Dermis microvascular lymphatic vessel endothelial cell (primary cell): ENCODE results near the gene SNED1. TPM values are rescaled to one million over a fixed set of nuclear protein-coding genes. Genes with fewer than 3 reads are reported as not detected.
"Not testable (repeated sequence)": the region's sequence is repeated elsewhere in the genome, so short reads cannot be mapped to it uniquely, and the experiment has no call there.

Source experiments
- DNase-seq, 2 donors: peaks; one replicate each; pipeline versions ENCODE4 v3.0.0 to v3.0.0-alpha.2; 2010; ENCODE audit warnings: low read depth in 2 of 2
- total RNA-seq: library from RNA; depleted of rRNA; stranded (reverse); fragments of >200 nt; gene quantifications from 2 replicates; pipeline ENCODE4 v1.2.1, GENCODE V29; 2014

Gene SNED1
- total RNA-seq, 1 donor from 2014 or later: 8.6 TPM

DNA sequence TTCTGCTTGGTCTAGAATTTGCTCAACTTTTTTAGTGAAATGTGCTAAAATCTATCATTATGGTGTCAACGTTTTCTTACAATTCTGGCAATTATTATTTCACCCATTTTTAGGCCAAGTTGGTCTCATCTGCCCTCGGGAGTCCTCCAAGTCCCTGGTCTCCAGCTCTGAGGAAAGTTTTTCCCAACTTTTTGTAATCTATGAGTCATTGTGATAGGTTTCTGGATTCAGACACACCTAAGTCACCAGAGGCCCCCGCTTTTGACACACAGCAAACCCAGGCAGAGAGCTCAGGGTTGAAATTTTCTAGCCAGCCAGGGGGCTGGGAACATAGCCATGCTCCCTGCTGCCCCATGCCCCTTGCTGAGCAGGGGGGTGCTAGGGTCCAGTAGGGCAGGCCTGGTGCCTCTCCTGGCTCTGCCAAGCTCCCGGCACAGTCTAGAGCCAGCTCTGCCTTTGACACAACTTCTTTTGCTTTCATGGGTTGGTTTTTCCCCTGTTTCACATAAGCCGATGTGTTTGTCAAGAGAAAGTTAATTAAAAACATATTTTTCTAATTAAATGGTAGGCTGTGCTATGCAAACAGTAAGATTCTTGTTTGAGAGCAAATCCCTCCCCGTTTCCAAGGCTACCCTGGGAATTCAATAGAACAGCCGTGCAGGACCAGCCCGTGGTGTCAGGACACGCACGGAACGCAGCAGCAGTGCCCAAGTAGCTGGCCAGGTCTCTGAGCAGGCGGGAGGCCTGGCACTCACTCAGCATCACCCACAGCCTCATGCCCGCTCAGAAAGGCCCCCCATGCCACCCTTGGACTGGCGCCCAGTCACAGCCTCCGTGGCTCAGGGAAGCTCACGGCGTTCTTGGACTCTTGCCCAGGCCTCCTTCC is 25.5 kb upstream of the SNED1 start:
- DNase-seq: no peak

DNA sequence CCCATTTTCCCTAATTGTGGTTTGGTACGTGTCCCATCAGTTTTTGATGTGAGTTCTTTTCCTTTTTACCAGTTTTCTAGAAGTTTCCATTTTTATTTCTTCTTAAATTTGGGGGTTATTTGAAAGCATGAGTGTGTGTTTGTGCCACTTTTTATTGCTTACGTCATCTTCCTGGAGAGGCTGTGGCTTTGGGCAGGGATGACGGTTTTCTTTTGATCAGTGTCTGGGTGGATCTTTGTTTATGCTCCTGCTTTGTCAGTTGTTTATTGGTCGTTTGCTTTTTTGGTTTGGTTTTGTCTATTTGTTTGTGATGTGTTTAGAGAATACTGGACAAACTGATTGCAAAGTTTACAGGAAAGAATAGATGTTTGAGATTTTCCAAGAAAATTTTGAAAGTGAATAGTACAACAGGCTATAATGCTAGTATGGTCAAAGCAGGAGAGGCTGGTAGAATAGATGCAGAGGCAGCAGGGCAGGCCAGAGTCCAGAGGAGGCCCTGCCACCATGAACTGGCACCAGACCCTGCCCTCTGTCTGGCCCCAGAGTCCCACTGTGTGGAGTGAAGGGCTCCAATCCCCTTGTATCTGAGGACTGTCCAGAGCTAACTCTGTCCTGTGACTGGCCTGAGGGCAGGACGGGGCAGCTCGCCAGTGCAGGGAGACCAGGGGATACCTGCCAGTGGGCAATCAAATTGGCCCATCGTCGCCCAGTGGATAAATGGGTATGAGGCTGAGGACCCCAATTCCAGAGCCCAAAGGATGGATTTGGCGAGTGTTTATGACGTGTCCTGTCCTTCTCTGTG is 23.4 kb upstream of the SNED1 start:
- DNase-seq: no peak

DNA sequence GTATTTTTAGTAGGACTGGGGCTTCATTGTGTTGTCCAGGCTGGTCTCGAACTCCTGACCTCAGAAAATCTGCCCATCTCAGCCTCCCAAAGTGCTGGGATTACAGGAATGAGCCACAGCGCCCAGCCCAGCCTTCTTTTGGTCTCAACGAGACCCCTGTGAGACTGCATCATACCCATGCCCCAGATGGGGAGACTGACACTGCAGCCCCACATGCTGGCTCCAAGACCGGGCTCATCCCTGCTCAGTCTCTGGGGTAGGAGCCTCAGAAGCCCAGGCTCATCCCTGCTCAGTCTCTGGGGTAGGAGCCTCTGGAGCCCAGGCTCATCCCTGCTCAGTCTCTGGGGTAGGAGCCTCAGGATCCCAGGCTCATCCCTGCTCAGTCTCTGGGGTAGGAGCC is 22.5 kb upstream of the SNED1 start:
- DNase-seq: not testable (repeated sequence)

DNA sequence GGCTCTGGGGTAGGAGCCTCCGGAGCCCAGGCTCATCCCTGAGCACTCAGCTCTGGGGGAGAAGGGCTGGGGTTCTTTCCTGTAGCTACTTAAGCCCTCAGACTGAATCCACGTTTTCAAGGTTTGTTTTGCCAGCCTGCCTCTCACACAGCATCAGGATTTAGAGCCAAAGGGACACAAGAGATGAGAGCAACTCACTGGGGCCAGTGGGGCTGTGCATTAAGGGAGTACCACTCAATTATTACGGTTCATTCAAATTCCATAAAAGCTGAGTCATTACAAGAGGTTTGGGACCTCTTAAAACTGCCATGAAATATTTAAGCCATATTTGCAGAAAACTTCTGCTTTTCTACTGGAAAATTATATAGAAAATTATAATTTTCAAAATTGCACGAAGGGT is 17.1 kb upstream of the SNED1 start:
- DNase-seq: no peak

DNA sequence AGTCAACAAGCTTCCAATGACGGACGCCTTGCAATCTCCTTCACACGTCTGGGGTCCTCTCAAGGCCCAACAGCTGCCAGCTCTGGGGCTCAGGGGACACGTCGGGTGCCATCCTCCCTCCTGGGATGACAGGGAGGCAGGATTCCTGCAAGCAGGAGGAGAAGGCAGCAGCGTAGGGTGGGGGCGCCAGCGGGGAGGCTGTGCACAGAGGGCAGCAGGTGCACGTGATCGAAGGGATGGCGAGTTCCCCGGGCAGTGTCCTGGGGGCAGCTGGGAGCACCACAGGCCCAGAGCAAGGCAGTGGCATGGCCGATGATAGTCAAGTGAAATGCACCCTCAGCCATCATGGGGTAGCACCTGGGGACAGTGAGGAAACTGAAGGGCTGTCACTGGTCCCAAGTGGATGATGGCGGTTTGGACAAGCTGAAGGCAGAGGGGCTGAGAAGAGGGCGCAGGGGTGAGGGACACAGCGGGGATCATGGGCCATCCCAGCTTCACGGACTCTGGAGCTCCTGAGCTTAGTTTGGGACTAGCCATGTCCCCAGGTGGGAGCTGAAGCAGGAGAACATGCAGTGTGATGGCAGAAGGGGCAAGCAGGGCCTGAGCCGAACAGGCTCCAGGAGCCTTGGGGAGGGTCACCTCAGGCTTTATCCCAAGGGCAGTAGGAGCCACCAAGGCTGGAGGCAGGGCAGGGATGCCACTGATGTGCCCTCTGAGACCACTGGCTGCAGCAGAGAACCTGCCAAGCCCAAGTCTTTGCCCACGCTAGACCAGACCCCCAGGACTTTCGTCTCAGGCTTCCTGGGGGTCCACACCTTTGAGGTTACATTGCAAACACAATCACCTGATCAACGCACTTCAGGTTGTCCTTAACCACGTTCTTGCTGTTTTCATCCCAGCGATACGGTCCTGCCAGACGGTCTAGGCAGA is 16.3 kb upstream of the SNED1 start:
- no peak for DNase-seq

DNA sequence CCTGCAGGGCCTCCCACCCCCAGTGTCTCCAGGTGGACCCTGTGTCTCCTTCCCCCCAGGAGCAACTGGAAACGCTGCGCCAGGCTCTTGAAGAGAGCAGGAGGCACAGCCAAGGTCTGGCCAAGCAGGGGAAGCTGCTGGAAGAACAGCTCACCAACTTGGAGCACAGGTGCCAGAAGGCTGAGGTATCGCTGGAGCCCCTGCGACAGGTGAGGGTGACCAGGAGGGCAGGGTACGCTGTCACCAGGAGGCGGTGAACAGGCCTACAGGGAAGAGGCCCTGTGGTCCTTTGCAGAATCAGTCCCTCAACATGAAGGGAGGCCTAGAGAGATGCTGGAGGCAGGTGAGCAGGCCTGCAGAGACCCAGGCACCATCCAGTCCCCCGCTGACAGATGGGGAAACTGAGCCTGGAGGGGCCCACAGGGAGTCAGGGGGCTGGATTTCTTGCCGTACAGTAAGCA is 15.6 kb upstream of the SNED1 start:
- no peak for DNase-seq

DNA sequence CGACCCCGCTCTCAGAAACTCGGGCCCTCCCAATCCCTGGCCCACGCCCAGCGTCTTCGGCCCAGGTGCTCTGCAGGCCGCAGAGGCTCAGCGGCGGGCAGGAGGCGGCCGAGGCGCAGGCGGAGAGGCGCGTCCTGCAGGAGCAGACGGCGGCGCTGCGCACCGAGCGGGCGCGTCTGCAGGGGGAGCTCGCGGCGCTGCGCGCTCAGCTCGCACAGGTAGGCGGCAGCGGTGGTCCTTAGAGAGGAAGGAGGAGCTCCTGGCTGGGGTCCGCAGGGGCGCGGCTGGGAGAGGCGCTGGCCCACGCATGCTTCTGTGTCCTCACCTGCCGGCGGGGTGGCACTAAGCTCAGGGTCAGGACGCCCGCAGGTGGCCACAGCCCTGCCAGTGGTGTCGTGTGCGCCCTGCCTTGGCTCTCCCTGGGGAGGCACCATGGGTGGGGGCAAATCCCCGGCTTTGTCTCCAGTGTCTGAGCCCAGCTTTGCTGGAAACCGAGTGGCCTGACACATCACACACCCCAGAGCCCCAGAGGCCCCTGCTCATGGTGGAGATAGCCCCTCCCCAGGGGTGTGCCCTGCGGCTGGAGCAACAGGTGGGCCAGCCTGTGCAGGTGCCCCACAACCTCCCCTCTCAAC is 14.9 kb upstream of the SNED1 start:
- peak; percentile 25 to 74 for DNase-seq

DNA sequence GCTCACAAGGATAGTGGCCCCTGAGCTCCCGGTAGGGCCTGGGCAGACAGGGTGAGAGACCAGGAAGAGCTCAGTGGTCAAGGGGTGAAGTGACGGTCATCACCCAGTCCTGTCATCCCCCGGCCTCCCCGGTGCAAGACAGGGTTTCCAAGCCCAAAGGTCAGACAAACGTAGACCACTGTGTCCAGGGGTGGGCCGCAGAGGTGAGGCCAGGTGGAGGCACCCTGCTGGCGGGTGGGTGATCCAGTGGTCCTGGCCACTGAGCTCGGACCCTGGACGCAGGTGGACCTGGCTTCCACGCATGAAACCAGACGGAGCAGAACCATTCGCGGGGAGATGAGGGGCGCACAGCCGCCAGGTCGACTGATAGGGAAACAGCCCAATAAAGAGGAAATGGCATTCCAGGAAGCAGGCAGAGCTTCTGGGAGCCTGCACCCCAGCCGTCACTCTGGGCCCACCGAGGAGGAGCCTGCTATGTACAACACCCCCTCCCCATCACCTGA is 14.4 kb upstream of the SNED1 start:
- DNase-seq: no peak

DNA sequence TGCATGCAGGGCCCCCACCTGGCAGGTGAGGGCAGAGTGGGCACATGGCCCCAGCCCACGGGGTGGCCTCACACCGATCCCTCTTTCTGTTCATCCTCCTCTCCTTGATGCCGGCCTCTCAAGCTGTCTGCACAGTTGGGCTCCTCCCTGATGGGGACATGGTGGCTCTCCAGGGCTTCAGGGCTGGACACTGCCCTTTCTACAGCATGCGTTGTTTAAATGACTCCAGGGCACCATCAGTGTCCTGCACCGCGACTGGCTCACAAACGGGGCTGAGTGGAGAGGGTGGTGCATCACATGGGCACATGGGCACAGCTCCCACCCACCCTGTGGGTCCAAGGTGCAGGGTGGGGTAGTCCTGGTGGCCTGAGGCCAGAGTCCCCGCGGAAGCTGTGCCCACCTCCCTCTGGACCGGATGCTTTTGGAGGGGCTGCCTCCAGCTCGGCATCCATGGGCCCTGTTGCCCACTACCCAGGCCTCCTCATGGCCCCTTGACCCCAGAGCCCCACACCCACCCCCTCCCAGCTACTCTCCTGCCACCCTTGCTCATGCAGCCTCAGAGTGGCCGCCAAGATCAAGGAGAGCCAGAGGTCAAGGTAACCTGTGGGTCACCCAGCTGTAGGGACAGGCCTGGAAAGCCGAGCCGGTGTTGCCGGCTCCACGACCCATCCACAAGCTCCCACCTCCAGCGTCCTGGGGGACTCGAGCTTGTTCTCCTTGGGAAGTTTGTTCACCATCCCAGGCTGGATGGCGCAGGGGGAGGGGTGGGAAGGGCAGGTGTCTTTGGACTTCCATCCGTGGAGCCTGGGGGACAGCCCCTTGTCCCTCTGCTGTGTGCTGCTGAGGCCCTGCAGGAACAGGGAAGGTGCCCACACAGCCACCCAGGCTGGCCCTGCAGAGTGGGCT is 12.3 kb upstream of the SNED1 start:
- no peak for DNase-seq

DNA sequence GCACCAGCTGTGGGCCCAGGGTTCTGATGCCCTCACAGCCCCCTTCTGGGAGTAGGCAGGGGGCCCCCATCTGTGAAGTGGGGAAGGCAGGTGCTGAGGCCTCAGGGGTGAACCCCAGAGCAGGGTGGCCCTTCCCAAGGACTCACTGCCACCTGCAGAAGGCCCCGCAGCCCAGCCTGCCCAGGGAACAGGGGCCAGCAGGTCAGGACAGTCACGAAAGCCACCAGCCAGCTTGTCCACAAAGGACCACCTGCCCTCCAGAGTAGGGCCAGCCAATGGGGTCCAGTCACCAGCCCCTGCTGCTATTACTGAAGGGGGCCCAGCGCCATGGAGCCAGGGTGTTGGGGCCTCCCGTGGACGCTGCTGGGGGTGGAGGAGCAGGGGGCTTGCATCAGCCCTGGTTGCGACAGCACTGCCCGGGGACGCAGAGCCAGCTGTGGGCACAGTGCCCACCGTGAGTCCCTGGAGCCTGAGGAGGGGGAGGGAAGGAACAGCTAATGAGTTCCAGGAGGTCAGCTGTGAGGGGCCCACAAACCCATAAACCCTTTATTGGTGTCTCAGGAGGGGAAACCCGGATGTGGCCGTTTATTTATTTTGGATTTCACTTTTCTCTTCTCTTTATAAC is 11.5 kb upstream of the SNED1 start:
- peak in 1 of 2 donors; percentile 53 for DNase-seq

DNA sequence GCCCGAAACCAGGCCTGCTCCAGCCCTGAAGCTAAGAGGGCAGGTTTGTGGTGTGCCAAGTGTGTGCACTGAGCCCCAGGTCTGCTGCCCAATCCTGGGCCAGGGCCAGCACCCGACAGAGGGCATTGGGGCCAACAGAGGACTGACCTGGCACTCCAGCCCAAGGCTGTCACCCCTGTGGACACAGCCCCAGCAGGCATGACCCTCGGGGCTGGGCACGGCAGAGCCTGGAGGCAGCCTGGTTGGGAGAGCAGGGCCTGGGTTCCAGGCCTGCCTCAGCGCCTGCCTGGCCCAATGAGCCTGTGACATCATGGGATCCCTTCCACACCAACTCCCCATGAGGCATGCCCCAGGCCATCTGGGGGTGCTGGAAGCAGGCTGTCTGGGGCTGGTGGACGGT is 10.8 kb upstream of the SNED1 start:
- DNase-seq: no peak

DNA sequence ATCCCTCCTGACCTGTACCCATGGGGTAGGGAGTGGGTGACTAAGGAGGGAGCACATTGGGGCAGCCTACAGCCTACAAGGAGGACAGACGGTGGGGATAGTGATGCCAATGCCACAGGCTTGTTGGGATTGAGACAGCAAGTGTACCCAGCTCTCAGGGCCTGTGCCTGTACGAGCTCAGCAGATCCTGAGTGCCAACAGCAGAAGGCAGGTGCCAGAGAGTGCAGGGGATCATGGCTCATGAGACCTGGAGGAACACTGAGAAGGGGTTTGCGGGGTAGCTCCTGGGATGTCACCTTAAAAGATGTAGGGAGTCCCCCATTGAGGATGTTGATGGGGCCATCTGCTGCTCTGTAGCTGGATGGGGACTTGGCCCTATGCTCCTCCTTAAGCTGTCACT is 10.3 kb upstream of the SNED1 start:
- DNase-seq: no peak

DNA sequence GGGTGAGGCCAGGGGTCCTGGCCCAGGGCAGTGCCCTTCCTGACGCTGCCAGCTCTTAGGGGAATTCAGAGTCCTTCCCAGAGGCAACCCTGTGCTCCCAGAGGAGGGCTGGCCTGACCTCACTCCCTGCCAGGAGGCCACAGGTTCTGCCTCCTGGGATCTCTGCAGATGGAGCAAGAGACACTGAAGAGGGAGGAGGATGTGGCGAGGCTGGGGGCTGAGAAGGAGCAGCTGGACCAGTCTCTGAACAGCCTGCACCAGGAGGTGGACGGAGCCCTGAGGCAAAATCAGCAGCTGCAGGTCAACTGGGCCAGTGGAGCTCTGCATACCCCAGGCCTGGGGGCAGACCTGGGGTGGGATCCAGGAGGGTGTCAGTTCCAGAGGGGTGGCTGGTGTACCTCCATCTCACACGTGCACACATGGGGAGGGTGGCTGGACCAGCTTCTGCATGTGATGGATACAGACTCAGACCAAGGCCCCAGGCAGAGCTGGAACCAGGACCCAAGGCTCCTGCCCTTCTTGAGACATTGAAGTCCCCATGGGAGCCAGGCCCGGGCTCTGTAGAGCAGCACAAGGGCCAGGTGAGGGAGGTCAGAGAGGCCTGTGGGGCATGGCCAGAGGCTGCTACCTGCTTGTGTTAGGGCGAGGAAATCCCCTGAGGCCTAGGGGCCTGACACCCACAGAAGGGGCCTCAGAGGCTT is 9.7 kb upstream of the SNED1 start:
- DNase-seq: no peak

DNA sequence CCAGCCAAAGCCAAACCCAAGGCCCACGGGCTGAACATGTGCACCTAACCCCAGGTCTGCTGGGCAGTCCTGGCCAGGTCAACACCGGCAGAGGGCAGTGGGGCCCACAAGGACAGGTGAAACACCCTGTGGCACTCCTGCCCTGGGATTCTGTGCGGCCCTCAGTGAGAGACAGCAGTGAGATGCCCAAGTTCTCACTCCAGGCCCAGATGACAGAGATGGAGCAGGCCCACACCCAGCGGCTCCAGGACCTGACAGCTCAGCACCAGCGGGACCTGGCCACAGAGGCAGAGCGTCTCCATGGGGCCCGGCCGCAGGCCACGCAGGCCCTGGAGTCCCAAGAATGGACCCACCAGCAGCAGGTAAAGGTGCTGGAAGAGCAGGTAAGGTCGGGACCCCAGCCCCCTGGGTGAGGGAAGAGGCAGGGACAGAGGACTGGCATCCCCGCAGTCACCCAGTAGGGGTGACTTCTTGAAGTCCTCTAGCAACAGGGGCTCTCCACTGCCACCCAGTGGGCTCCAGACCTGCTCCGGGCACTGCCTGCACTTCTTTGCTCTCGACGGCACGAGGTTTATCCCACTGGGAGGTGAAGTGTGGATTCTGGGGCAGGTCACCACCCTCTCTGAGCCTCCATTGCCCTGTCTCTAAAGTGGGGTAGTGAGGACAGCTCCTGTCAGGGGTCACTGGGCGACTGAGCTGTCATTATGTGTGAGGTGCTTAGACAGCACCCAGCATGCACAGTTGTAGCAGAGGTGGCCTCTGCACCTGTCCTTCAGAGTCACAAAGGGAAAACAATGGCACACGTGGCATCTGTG is 8.8 kb upstream of the SNED1 start:
- peak in 1 of 2 donors; percentile 65 for DNase-seq

DNA sequence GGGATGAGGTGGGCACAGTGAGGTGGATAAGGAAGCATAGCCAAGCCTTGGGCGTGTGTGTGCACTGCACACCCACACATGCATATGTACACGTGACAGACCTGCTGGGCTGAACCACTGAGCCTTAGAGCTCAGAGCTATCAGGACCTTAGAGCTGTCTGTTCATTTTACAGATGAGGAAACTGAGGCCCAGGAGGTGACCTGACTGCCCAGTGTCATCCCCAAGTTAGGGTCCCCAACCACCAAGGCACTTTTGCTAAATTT is 8.2 kb upstream of the SNED1 start:
- DNase-seq: no peak

DNA sequence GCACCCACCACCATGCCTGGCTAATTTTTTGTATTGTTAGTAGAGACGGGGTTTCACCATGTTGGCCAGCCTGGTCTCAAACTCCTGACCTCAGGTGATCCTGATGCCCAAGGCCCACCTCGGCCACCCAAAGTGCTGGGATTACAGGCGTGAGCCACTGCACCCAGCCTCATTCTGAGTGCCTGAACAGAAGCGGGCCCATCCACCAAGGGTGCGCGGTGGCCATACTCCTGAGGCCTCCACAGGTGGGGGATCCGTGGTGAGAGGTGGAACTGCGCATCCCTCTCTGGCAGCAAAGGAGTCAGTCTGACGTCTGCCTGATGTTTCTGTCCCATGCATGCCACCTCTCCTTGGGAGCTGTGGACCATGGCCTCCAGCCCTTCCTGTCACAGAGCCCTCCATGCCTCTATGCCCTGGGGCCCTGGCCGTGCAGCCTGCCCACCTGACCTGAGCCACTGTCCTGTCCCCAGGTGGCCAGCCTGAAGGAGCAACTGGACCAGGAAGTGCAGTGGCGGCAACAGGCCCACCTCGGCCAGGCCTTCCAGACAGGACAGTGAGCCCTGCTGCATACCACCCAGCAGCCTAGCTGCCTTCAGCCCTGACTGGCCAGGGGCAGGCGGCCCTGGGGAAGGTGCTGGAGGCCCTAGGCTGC is 7.6 kb upstream of the SNED1 start:
- no peak for DNase-seq
